Heart left ventricle (tissue), 16 donors: Measurements from ENCODE around the gene PRSS21. TPM values are rescaled to one million over a fixed set of nuclear protein-coding genes. Genes with fewer than 3 reads are reported as not detected.

ENCODE experiments used
- ATAC-seq, 4 donors: fragments of 200-7000 bp; cut with Tn5 transposase; one replicate each; pipeline ENCODE4 v1.9.1; 2020 to 2022; ENCODE audit warnings: moderate library complexity in 4 of 4, mild to moderate bottlenecking in 3 of 4, moderate number of reproducible peaks in 1 of 4
- DNase-seq, 5 donors: peaks; one replicate each; pipeline ENCODE4 v3.0.0-alpha.2; 2020
- H3K27ac ChIP-seq, 12 donors: fragments of 200-600 bp; sonication (generic) in 4 of 12; one replicate each; pipeline versions ENCODE4 v1.5.0 to v1.8.0; 2016 to 2022; ENCODE audit warnings: mild to moderate bottlenecking in 2 of 12
- H3K27me3 ChIP-seq, 9 donors: fragments of 200-600 bp; sonication (generic) in 2 of 9; one replicate each; pipeline versions ENCODE4 v1.5.1 to v1.8.0; 2016 to 2022; ENCODE audit warnings: mild to moderate bottlenecking in 3 of 9
- H3K36me3 ChIP-seq, 9 donors: fragments of 200-600 bp; sonication (generic) in 2 of 9; one replicate each; pipeline versions ENCODE4 v1.5.0 to v1.8.0; 2018 to 2022; ENCODE audit warnings: mild to moderate bottlenecking in 2 of 9
- H3K4me1 ChIP-seq, 12 donors: fragments of 200-600 bp; sonication (generic) in 4 of 12; one replicate each; pipeline versions ENCODE4 v1.5.0 to v1.8.0; 2016 to 2022; ENCODE audit warnings: mild to moderate bottlenecking in 3 of 12
- H3K4me3 ChIP-seq, 12 donors: fragments of 200-600 bp; sonication (generic) in 4 of 12; one replicate each; pipeline versions ENCODE4 v1.5.0 to v1.8.0; 2017 to 2022; ENCODE audit warnings: mild to moderate bottlenecking in 9 of 12, moderate library complexity in 4 of 12
- H3K9me3 ChIP-seq, 12 donors: fragments of 200-600 bp; sonication (generic) in 4 of 12; one replicate each; pipeline versions ENCODE4 v1.5.0 to v1.8.0; 2016 to 2022; ENCODE audit warnings: mild to moderate bottlenecking in 1 of 12
- CTCF ChIP-seq, 12 donors: fragments of 200-600 bp; sonication (generic) in 4 of 12; IDR thresholded peaks; one replicate each; pipeline versions ENCODE4 v1.5.0 to v1.8.0; 2018 to 2022; ENCODE audit warnings: antibody characterized with exemption in 12 of 12, mild to moderate bottlenecking in 5 of 12
- POLR2A ChIP-seq, 2 donors: fragments of 450-650 bp; IDR thresholded peaks; one replicate each; pipeline ENCODE4 v1.6.1; 2017; ENCODE audit warnings: antibody characterized with exemption in 2 of 2, mild to moderate bottlenecking in 2 of 2, moderate library complexity in 2 of 2
- WGBS, 4 donors: extraction: QIAGEN DNeasy Blood & Tissue Kit in 2 of 4; methylation state at CpG; one replicate each; pipeline versions ENCODE4 v1.1.5 to v1.1.7; 2013 to 2018; 5-methylcytosine and 5-hydroxymethylcytosine counted together
- intact Hi-C, 10 donors: fragments of 100-400 bp; cut with DNase I; formaldehyde crosslinking; loops; one replicate each; pipeline versions ENCODE4 v1.11.1 to v1.14.2; 2022
- polyA plus RNA-seq, 2 donors: library from polyadenylated mRNA; stranded (reverse); fragments of 200-250 nt; gene quantifications; one replicate each; pipeline ENCODE4 v1.2.3, GENCODE V29; 2013
- total RNA-seq, 9 donors: library from RNA; depleted of rRNA in 2 of 9; stranded (reverse); fragments of >200 nt in 2 of 9; fragmentation: NEBNext Ultra II Directional in 3 of 9; extraction: Animal tissue kit (Norgen Biotek cat#: 25700) in 3 of 9; gene quantifications; one replicate each; pipeline versions ENCODE4 v1.1.0 to v1.2.4, GENCODE V29; 2016 to 2023
- donor health status: ischemic (EF 13 %, LVEDD 7.1; RV severe dilation, severe dysfunction).
- donor health status: healthy with polysubstance abuse.
- donor health status: DM: no; HTN: yes; CAD: no.
- donor health status: DM: no; HTN: no; CAD: no.
- donor health status: ischemic (EF 25% LVEDD 6.9; RV normal size, moderate dysfunction).
- donor health status: ischemic (EF 25% LVEDD 5.7; RV mildly dilated, moderate dysfunction).
- donor health status: healthy.
- donor health status: DM: yes; HTN: yes; CAD: no.
- donor health status: ischemic (EF 35%, LVEDD 5.7; RV mildly dilated, moderate dysfunction).
- donor health status: nonischemic (EF 11% LVEDD 7.7; RV severe dilation, severe dysfunction).
- donor health status: DM: yes; HTN: yes; CAD: no.
- donor health status: PGD.
- donor health status: ischemic (EF 29% LVEDD 5.4; RV normal size, mild dysfunction).
- donor health status: nonischemic (EF 23%, LVEDD 6.1; RV moderate dilation, normal function).

PRSS21 gene
- total and polyA plus RNA-seq, 11 donors, result not detected

- intact Hi-C loops, result loop anchor here in 3 of 10 donors (1.0 to 10.0 kb wide), 3 partner anchors 26 to 83 kb away; partner anchors contain the start of gene PRSS33 (in 1 of the 3)
- TF ChIP-seq CTCF (IDR thresholded peaks at IDR 0.05), result peak; percentile 97 to 99 (median 98)
- TF ChIP-seq POLR2A (IDR thresholded peaks at IDR 0.05), result peak in 1 of 2 donors; percentile 50
Observed at GRCh38 chr16:2867987-2868789, 51.2 kb downstream of the PRSS21 start.

More at GRCh38 chr16:2867987-2868789, 51.2 kb downstream of the PRSS21 start:
- no peaks in the 10 kb centered on the region for H3K9me3 ChIP-seq
- peak overlapping the region; percentile 88 to 98 (median 94) for H3K27ac ChIP-seq
- H3K27me3 ChIP-seq, result peaks cover 0 to 19% (median 0%) of the 10 kb centered on the region in 9 donors
- ATAC-seq (peak; percentile 96 to 99 (median 98)), DNase-seq (peak; percentile 93 to 97 (median 94))
- peaks cover 0 to 16% (median 3%) of the 10 kb centered on the region in 12 donors for H3K4me1 ChIP-seq
- 1 to 2% (median 1%) methylated on average over 28 to 45 of the region's 45 CpGs for WGBS, 4 donors
- H3K36me3 ChIP-seq, result no peaks in the 10 kb centered on the region
- peak overlapping the region; percentile 47 to 84 (median 72) for H3K4me3 ChIP-seq

Other genes with a start within 250 kb of the PRSS21 start
- 10 to 100 TPM in 6 of 9 donors, 1 to 10 TPM in 3; 9.1 to 24.3 (median 11.1) TPM for gene KCTD5, start 134.7 kb upstream of the PRSS21 start, total RNA-seq
- 10 to 100 TPM in 1 of 2 donors, 1 to 10 TPM in 1; 6.2 to 15.7 TPM for gene KCTD5, start 134.7 kb upstream of the PRSS21 start, polyA plus RNA-seq
- gene PRSS27, start 97.0 kb upstream of the PRSS21 start, total RNA-seq, result 1 to 10 TPM in 1 of 9 donors, under 1 TPM in 5, not detected in 3; 0.19 to 1.3 (median 0.53) TPM
- under 1 TPM; 0.25 to 0.38 TPM for gene PRSS27, start 97.0 kb upstream of the PRSS21 start, polyA plus RNA-seq
- gene SRRM2, start 64.6 kb upstream of the PRSS21 start, total RNA-seq, result 100 to 1,000 TPM; 112 to 315 (median 233) TPM
- 100 to 1,000 TPM; 196 to 540 TPM for gene SRRM2, start 64.6 kb upstream of the PRSS21 start, polyA plus RNA-seq
- 1,000 to 10,000 TPM in 1 of 9 donors, 100 to 1,000 TPM in 8; 213 to 1,067 (median 294) TPM for gene ELOB, start 40.0 kb upstream of the PRSS21 start, total RNA-seq
- gene ELOB, start 40.0 kb upstream of the PRSS21 start, polyA plus RNA-seq, result 100 to 1,000 TPM; 462 to 926 TPM
- not detected for gene PRSS33, start 29.7 kb upstream of the PRSS21 start, total RNA-seq
- not detected for gene PRSS33, start 29.7 kb upstream of the PRSS21 start, polyA plus RNA-seq
- gene PRSS41, start 18.8 kb upstream of the PRSS21 start, total RNA-seq, result not detected
- gene PRSS41, start 18.8 kb upstream of the PRSS21 start, polyA plus RNA-seq, result not detected
- 1 to 10 TPM in 1 of 9 donors, under 1 TPM in 1, not detected in 7; 0.50 to 3.0 TPM for gene ZG16B, start 13.1 kb downstream of the PRSS21 start, total RNA-seq
- gene ZG16B, start 13.1 kb downstream of the PRSS21 start, polyA plus RNA-seq, result not detected
- gene PRSS22, start 40.9 kb downstream of the PRSS21 start, total RNA-seq, result not detected
- gene PRSS22, start 40.9 kb downstream of the PRSS21 start, polyA plus RNA-seq, result not detected
- 10 to 100 TPM; 20.1 to 64.1 (median 22.6) TPM for gene FLYWCH2, start 66.0 kb downstream of the PRSS21 start, total RNA-seq
- 10 to 100 TPM; 35.3 to 53.4 TPM for gene FLYWCH2, start 66.0 kb downstream of the PRSS21 start, polyA plus RNA-seq
- gene FLYWCH1, start 94.7 kb downstream of the PRSS21 start, total RNA-seq, result 10 to 100 TPM; 26.3 to 48.4 (median 34.2) TPM
- gene FLYWCH1, start 94.7 kb downstream of the PRSS21 start, polyA plus RNA-seq, result 10 to 100 TPM; 28.3 to 29.1 TPM
- under 1 TPM in 1 of 9 donors, not detected in 8; 0.27 TPM for gene KREMEN2, start 147.0 kb downstream of the PRSS21 start, total RNA-seq
- gene KREMEN2, start 147.0 kb downstream of the PRSS21 start, polyA plus RNA-seq, result not detected
- 10 to 100 TPM in 1 of 9 donors, 1 to 10 TPM in 8; 6.9 to 16.3 (median 9.0) TPM for gene PAQR4, start 152.1 kb downstream of the PRSS21 start, total RNA-seq
- 10 to 100 TPM in 1 of 2 donors, 1 to 10 TPM in 1; 8.1 to 15.2 TPM for gene PAQR4, start 152.1 kb downstream of the PRSS21 start, polyA plus RNA-seq
- gene PKMYT1, start 163.2 kb downstream of the PRSS21 start, total RNA-seq, result 10 to 100 TPM in 1 of 9 donors, 1 to 10 TPM in 4, under 1 TPM in 4; 0.72 to 11.9 (median 1.2) TPM
- 1 to 10 TPM; 1.3 to 2.5 TPM for gene PKMYT1, start 163.2 kb downstream of the PRSS21 start, polyA plus RNA-seq
- 1 to 10 TPM in 2 of 9 donors, under 1 TPM in 7; 0.13 to 2.0 (median 0.75) TPM for gene CLDN9, start 195.7 kb downstream of the PRSS21 start, total RNA-seq
- 1 to 10 TPM in 1 of 2 donors, under 1 TPM in 1; 0.62 to 1.7 TPM for gene CLDN9, start 195.7 kb downstream of the PRSS21 start, polyA plus RNA-seq
- not detected for gene CLDN6, start 200.9 kb downstream of the PRSS21 start, total RNA-seq
- under 1 TPM in 1 of 2 donors, not detected in 1; 0.04 TPM for gene CLDN6, start 200.9 kb downstream of the PRSS21 start, polyA plus RNA-seq
- 100 to 1,000 TPM in 3 of 9 donors, 10 to 100 TPM in 6; 27.8 to 289 (median 92.4) TPM for gene TNFRSF12A, start 203.1 kb downstream of the PRSS21 start, total RNA-seq
- gene TNFRSF12A, start 203.1 kb downstream of the PRSS21 start, polyA plus RNA-seq, result 100 to 1,000 TPM; 260 to 824 TPM
- gene HCFC1R1, start 206.7 kb downstream of the PRSS21 start, total RNA-seq, result 10 to 100 TPM; 32.8 to 66.7 (median 50.5) TPM
- 100 to 1,000 TPM in 1 of 2 donors, 10 to 100 TPM in 1; 54.6 to 189 TPM for gene HCFC1R1, start 206.7 kb downstream of the PRSS21 start, polyA plus RNA-seq
- gene THOC6, start 206.8 kb downstream of the PRSS21 start, total RNA-seq, result 10 to 100 TPM in 4 of 9 donors, 1 to 10 TPM in 5; 6.9 to 14.0 (median 9.4) TPM
- gene THOC6, start 206.8 kb downstream of the PRSS21 start, polyA plus RNA-seq, result 10 to 100 TPM; 15.4 to 23.0 TPM
- not detected for gene BICDL2, start 219.7 kb downstream of the PRSS21 start, total RNA-seq
- gene BICDL2, start 219.7 kb downstream of the PRSS21 start, polyA plus RNA-seq, result under 1 TPM in 1 of 2 donors, not detected in 1; 0.07 TPM
- gene MMP25, start 229.3 kb downstream of the PRSS21 start, total RNA-seq, result 1 to 10 TPM in 3 of 9 donors, under 1 TPM in 6; 0.32 to 3.0 (median 0.90) TPM
- gene MMP25, start 229.3 kb downstream of the PRSS21 start, polyA plus RNA-seq, result 1 to 10 TPM in 1 of 2 donors, under 1 TPM in 1; 0.97 to 1.3 TPM
- 100 to 1,000 TPM in 1 of 9 donors, 10 to 100 TPM in 8; 20.6 to 241 (median 48.9) TPM for gene IL32, start 248.4 kb downstream of the PRSS21 start, total RNA-seq
- 10 to 100 TPM; 60.2 to 63.4 TPM for gene IL32, start 248.4 kb downstream of the PRSS21 start, polyA plus RNA-seq